K562 (cell line): ENCODE data around the gene F2RL2. TPM values are rescaled to one million over a fixed set of nuclear protein-coding genes. Genes with fewer than 3 reads are reported as not detected.

ENCODE experiments used
- ATAC-seq: fragments of 200-7000 bp; cut with Tn5 transposase; 3 replicates; pipeline ENCODE4 v1.9.1; 2020; ENCODE audit warnings: moderate library complexity
- BruUV-seq: library from RNA; stranded (reverse); fragments of 400-500 nt; replicated peaks from 2 replicates; lab custom pipeline; 2021; lab: Mats Ljungman, UMichigan
- CTCF ChIA-PET: fragments of 300-600 bp; formaldehyde crosslinking; extraction: SDS; loops from one replicate; lab custom pipeline; 2021; ENCODE audit warnings: low intra/inter-chr PET ratio; lab: Yijun Ruan, JAX
- POLR2A ChIA-PET: fragments of 300-600, 350-650 bp; sonication (Branson Sonifier 250); formaldehyde crosslinking; extraction: SDS; loops from one replicate; lab custom pipeline; 2021; ENCODE audit warnings: antibody characterized with exemption, inconsistent platforms; lab: Yijun Ruan, JAX
- DNase-seq, 4 experiments: peaks; one replicate each; pipeline versions ENCODE4 v3.0.0 to v3.0.0-alpha.2; 2011 to 2018; ENCODE audit warnings: low spot score in 3 of 4, mixed read lengths in 3 of 4; ENCODE audit errors: extremely low read depth in 1 of 4
- FAIRE-seq: peaks from 2 replicates; lab custom pipeline; 2011; peaks lifted over from hg19 to GRCh38; lab: Jason Lieb, UNC
- H2AFZ ChIP-seq: 2 replicates; pipeline ENCODE4 v1.6.0; 2011; ENCODE audit warnings: low read depth, low read length, control low read depth, inconsistent platforms
- H3K27ac ChIP-seq: fragments of 200-600 bp; 3 replicates; pipeline ENCODE4 v1.8.0; 2011; ENCODE audit warnings: low read depth, mild to moderate bottlenecking, control low read depth, inconsistent platforms, low read length, moderate library complexity, mixed read lengths; ENCODE audit errors: extremely low read depth
- H3K27me3 ChIP-seq, 2 experiments: fragments of 300-600 bp in 1 of 2; 2 replicates in 1 of 2; 3 replicates in 1 of 2; pipeline versions ENCODE4 v1.6.0 to v1.8.0; 2011; ENCODE audit warnings: inconsistent platforms in 2 of 2, low read length in 2 of 2, mild to moderate bottlenecking in 1 of 2, mixed read lengths in 1 of 2, moderate library complexity in 1 of 2; ENCODE audit not compliant: control insufficient read depth in 2 of 2, insufficient read depth in 2 of 2
- H3K36me3 ChIP-seq: fragments of 300-600 bp; 3 replicates; pipeline ENCODE4 v1.8.0; 2011; ENCODE audit warnings: mild to moderate bottlenecking, low read length, inconsistent platforms; ENCODE audit not compliant: control insufficient read depth, insufficient read depth
- H3K4me1 ChIP-seq, 2 experiments: fragments of 200-600 bp in 1 of 2; replicated peaks in 1 of 2; 2 replicates in 1 of 2; 3 replicates in 1 of 2; pipeline versions ENCODE4 v1.5.1 to v1.8.0; 2011; ENCODE audit warnings: inconsistent platforms in 2 of 2, low read length in 2 of 2, mild to moderate bottlenecking in 1 of 2, mixed read lengths in 1 of 2, moderate library complexity in 1 of 2; ENCODE audit not compliant: control insufficient read depth in 2 of 2, insufficient read depth in 2 of 2
- H3K4me2 ChIP-seq: 2 replicates; pipeline ENCODE4 v1.6.1; 2011; ENCODE audit warnings: low read length, control low read depth, inconsistent platforms, mixed read lengths; ENCODE audit not compliant: insufficient read depth
- H3K4me3 ChIP-seq: fragments of 200-600 bp; sonication (generic), shearing (Covaris generic); 2 replicates; pipeline ENCODE4 v1.5.1; 2016; ENCODE audit warnings: control low read depth, inconsistent platforms
- H3K79me2 ChIP-seq: fragments of 200-600 bp; 3 replicates; pipeline ENCODE4 v1.8.0; 2011; ENCODE audit warnings: low read length, inconsistent platforms; ENCODE audit not compliant: control insufficient read depth, insufficient read depth
- H3K9ac ChIP-seq, 2 experiments: 2 replicates each; pipeline versions ENCODE4 v1.6.0 to v1.6.1; 2011; ENCODE audit warnings: low read depth in 2 of 2, low read length in 2 of 2, control low read depth in 1 of 2, inconsistent platforms in 1 of 2, mild to moderate bottlenecking in 1 of 2, mixed read lengths in 1 of 2; ENCODE audit not compliant: insufficient read depth in 1 of 2
- H3K9me1 ChIP-seq: one replicate; pipeline ENCODE4 v1.6.0; 2011; ENCODE audit warnings: inconsistent platforms, mild to moderate bottlenecking, low read length, moderate library complexity; ENCODE audit not compliant: control insufficient read depth, insufficient read depth
- H3K9me3 ChIP-seq: replicated peaks from 2 replicates; pipeline ENCODE4 v1.5.1; 2011; ENCODE audit warnings: low read depth, low read length, inconsistent platforms; ENCODE audit not compliant: control insufficient read depth, insufficient read depth
- H4K20me1 ChIP-seq: replicated peaks from 2 replicates; pipeline ENCODE4 v1.6.1; 2011; ENCODE audit warnings: low read length, inconsistent platforms, mixed read lengths; ENCODE audit not compliant: control insufficient read depth, insufficient read depth
- EZH2 ChIP-seq: IDR thresholded peaks from 2 replicates; pipeline ENCODE4 v1.6.1; 2012; ENCODE audit warnings: low read depth, mild to moderate bottlenecking, inconsistent platforms, low read length, borderline replicate concordance
- IFI16 ChIP-seq: fragments of 250-450 bp; sonication (Bioruptor Pico); IDR thresholded peaks from 2 replicates; pipeline ENCODE4 v2.1.2; 2022; ENCODE audit warnings: mild to moderate bottlenecking, inconsistent platforms
- MTA2 ChIP-seq: fragments of 450-650 bp; IDR thresholded peaks from 2 replicates; pipeline ENCODE4 v1.6.1; 2016; ENCODE audit warnings: low read depth
- NCOA2 ChIP-seq, 2 experiments: fragments of 450-650 bp; IDR thresholded peaks; 2 replicates each; pipeline ENCODE4 v1.6.1; 2018; ENCODE audit warnings: mild to moderate bottlenecking in 2 of 2, moderate library complexity in 1 of 2; ENCODE audit not compliant: partially characterized antibody in 2 of 2
- POLR3A ChIP-seq: IDR thresholded peaks from 2 replicates; pipeline ENCODE4 v1.6.1; 2011; ENCODE audit warnings: borderline replicate concordance, mild to moderate bottlenecking, moderate library complexity; ENCODE audit not compliant: insufficient read length, insufficient read depth; ENCODE audit errors: extremely low read depth
- PRPF4 ChIP-seq: fragments of 200-400 bp; formaldehyde crosslinking; IDR thresholded peaks from one replicate; pipeline ENCODE4 v1.6.1; 2017; ENCODE audit warnings: low read length, low read depth, mild to moderate bottlenecking; ENCODE audit not compliant: insufficient read depth, poor library complexity, severe bottlenecking
- PTTG1 ChIP-seq: fragments of 450-650 bp; IDR thresholded peaks from 2 replicates; pipeline ENCODE4 v1.6.1; 2016; ENCODE audit warnings: low read depth, mild to moderate bottlenecking, missing genetic modification characterization, missing compliant biosample characterization
- SIRT6 ChIP-seq: IDR thresholded peaks from one replicate; pipeline ENCODE4 v1.6.1; 2012; ENCODE audit warnings: low read depth, mild to moderate bottlenecking, control low read depth, inconsistent platforms, low read length, moderate library complexity
- ZBTB17 ChIP-seq: fragments of 450-650 bp; formaldehyde crosslinking; IDR thresholded peaks from 2 replicates; pipeline ENCODE4 v1.4.0; 2020; ENCODE audit warnings: mild to moderate bottlenecking
- ZNF444 ChIP-seq: fragments of 250-450 bp; sonication (Bioruptor Pico); IDR thresholded peaks from 2 replicates; pipeline ENCODE4 v1.4.0; 2020; ENCODE audit warnings: mild to moderate bottlenecking, moderate library complexity
- WGBS: fragments of 100-300 bp; shearing (Covaris generic); methylation state at CpG from one replicate; pipeline ENCODE4 v1.1.6; 2016; ENCODE audit warnings: low coverage, mixed read lengths; ENCODE audit not compliant: insufficient coverage; ENCODE audit errors: missing lambda C conversion rate; 5-methylcytosine and 5-hydroxymethylcytosine counted together
- in situ Hi-C: fragments of 300-500 bp; cut with MboI; formaldehyde crosslinking; loops from 4 replicates; pipeline ENCODE4 v1.15.0; 2018; ENCODE audit warnings: inconsistent platforms, mixed read lengths
- intact Hi-C: fragments of 100-400 bp; cut with micrococcal nuclease; formaldehyde crosslinking; loops from 2 replicates; pipeline ENCODE4 v1.14.2; 2022
- polyA plus RNA-seq, 8 experiments: library from polyadenylated mRNA; depleted of rRNA in 4 of 8; stranded (reverse) in 5 of 8; unstranded in 3 of 8; fragments of >200 nt; fragmentation: Nextera tagmentation in 2 of 8; fragmentation: Illumina TruSeq in 1 of 8; extraction: Ambion mirVana in 2 of 8; extraction: Trizol in 1 of 8; gene quantifications; 2 replicates each; pipeline versions ENCODE4 v1.2.1 to v1.2.3, GENCODE V29; 2011 to 2014; ENCODE audit warnings: inconsistent platforms in 1 of 8, missing spikeins in 1 of 8
- total RNA-seq, 7 experiments: library from RNA; depleted of rRNA in 6 of 7; stranded (reverse); fragments of >200 nt in 6 of 7; fragmentation: Illumina TruSeq in 2 of 7; extraction: Trizol in 2 of 7; gene quantifications; 2 replicates each; pipeline versions ENCODE4 v1.2.1 to v1.2.3, GENCODE V29; 2011 to 2021; ENCODE audit warnings: low replicate concordance in 1 of 7

F2RL2 gene
- total and polyA plus RNA-seq, 9 of the 15 experiments (the other 6 are each of a cell fraction or from before 2014, with no cell fraction given) = 0.03 to 0.12 (median 0.06) TPM; not detected in 3

- BruUV-seq = no TSS peak
- H2AFZ ChIP-seq = no peak overlapping the region
- FAIRE-seq = no peak
These were observed 14.3 kb upstream of the F2RL2 start for GRCh38 chr5:76637490-76637889.

GRCh38 chr5:76634661-76635060, 11.5 kb upstream of the F2RL2 start:
- in situ Hi-C loops = no loop called here
- ATAC-seq (no peak), DNase-seq (no peak), FAIRE-seq (no peak)
- Histone ChIP-seq H4K20me1 (no peaks in the 10 kb centered on the region), H3K9me3 (no peaks in the 10 kb centered on the region), H3K79me2 (no peaks in the 10 kb centered on the region), H3K36me3 (no peaks in the 10 kb centered on the region), H3K4me2 (no peak overlapping the region), H3K4me1 (no peaks in the 10 kb centered on the region; a peak in 1 of 5 replicates), H3K4me3 (no peak overlapping the region), H3K9me1 (no peaks in the 10 kb centered on the region), H3K9ac (no peak overlapping the region), H3K27me3 (no peaks in the 10 kb centered on the region), H2AFZ (no peak overlapping the region), H3K27ac (no peak overlapping the region)
- POLR2A ChIA-PET = interaction anchor here (1.3 kb wide), 1 partner anchor 9 kb away, joined by 4 read pairs; no protein-coding TSS in a partner anchor
- WGBS = 3% methylated on average over 4 of the region's 4 CpGs
- intact Hi-C loops = no loop called here
- BruUV-seq = no TSS peak
- CTCF ChIA-PET = no interaction called here
- TF ChIP-seq NCOA2 (IDR thresholded peaks at IDR 0.05; ENCODE audit: partially characterized antibody in 2 of 2) (no peak), MTA2 (no peak), PTTG1 (tag) (no peak)

More at GRCh38 chr5:76637490-76637889, 14.3 kb upstream of the F2RL2 start:
- intact Hi-C loops = no loop called here
- Histone ChIP-seq H3K4me1 (no peaks in the 10 kb centered on the region; a peak in 1 of 5 replicates), H3K9ac (no peak overlapping the region), H3K9me1 (no peaks in the 10 kb centered on the region), H3K27ac (no peak overlapping the region), H4K20me1 (no peaks in the 10 kb centered on the region), H3K9me3 (no peaks in the 10 kb centered on the region), H3K4me2 (no peak overlapping the region), H3K27me3 (no peaks in the 10 kb centered on the region), H3K4me3 (no peak overlapping the region), H3K79me2 (no peaks in the 10 kb centered on the region), H3K36me3 (no peaks in the 10 kb centered on the region)
- ChIA-PET POLR2A (interaction anchor here (0.7 to 1.2 kb wide), 3 partner anchors 10 to 150 kb away, joined by 3 to 4 read pairs (median 4); no protein-coding TSS in a partner anchor), CTCF (no interaction called here)
- WGBS = 76% methylated on average over 2 of the region's 2 CpGs
- TF ChIP-seq SIRT6 = no peak
- TF ChIP-seq EZH2 = no peak
- TF ChIP-seq POLR3A = no peak
- no peak for TF ChIP-seq ZNF444 (CRISPR knock-in tag)
- TF ChIP-seq IFI16 (CRISPR knock-in tag) = no peak
- no peak for TF ChIP-seq PRPF4
- TF ChIP-seq ZBTB17 (CRISPR knock-in tag) = no peak
- no peak for ATAC-seq
- no peak for DNase-seq
- in situ Hi-C loops = no loop called here
